ENCODE results near the gene GPR107. TPM values are rescaled to one million over a fixed set of nuclear protein-coding genes. Genes with fewer than 3 reads are reported as not detected.

The GPR107 gene
- total RNA-seq, 4 donors from 2014 or later = 24.6 to 41.8 (median 34.1) TPM

DNA sequence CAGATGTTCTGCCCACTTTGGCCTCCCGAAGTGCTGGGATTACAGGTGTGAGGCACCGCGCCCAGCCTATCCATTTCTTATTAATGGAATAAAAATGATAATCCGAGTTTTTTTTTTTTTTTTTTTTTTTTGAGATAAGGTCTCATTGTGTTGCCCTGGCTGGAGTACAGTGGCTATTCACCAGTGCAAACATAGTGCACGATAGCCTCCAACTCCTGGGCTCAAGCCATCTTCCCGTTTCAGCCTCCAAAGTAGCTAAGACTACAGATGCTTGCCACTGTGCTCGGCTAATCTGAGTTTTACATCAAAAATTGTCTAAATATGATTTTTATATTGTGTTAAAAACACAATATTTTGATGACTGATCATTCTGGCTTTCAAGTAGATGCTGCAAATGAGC lies 6.6 kb downstream of the GPR107 start:
- TF ChIP-seq EP300 (IDR thresholded peaks at IDR 0.05) (no peak), POLR2A (IDR thresholded peaks at IDR 0.05) (no peak), POLR2AphosphoS5 (IDR thresholded peaks at IDR 0.05) (no peak)
- TF ChIP-seq, protein P1, sequence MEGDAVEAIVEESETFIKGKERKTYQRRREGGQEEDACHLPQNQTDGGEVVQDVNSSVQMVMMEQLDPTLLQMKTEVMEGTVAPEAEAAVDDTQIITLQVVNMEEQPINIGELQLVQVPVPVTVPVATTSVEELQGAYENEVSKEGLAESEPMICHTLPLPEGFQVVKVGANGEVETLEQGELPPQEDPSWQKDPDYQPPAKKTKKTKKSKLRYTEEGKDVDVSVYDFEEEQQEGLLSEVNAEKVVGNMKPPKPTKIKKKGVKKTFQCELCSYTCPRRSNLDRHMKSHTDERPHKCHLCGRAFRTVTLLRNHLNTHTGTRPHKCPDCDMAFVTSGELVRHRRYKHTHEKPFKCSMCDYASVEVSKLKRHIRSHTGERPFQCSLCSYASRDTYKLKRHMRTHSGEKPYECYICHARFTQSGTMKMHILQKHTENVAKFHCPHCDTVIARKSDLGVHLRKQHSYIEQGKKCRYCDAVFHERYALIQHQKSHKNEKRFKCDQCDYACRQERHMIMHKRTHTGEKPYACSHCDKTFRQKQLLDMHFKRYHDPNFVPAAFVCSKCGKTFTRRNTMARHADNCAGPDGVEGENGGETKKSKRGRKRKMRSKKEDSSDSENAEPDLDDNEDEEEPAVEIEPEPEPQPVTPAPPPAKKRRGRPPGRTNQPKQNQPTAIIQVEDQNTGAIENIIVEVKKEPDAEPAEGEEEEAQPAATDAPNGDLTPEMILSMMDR (IDR thresholded peaks at IDR 0.05) = no peak
- H3K4me3 ChIP-seq = no peak overlapping the region
- WGBS = 84% methylated on average over 7 of the region's 7 CpGs
- DNase-seq (ENCODE audit: low spot score in 2 of 2) = no peak
- H3K4me1 ChIP-seq = peaks cover 4% of the 10 kb centered on the region
- H3K27ac ChIP-seq = no peak overlapping the region
- H3K36me3 ChIP-seq = peaks cover 5% of the 10 kb centered on the region
- no peaks in the 10 kb centered on the region for H3K9me3 ChIP-seq
- H3K27me3 ChIP-seq = no peaks in the 10 kb centered on the region

DNA sequence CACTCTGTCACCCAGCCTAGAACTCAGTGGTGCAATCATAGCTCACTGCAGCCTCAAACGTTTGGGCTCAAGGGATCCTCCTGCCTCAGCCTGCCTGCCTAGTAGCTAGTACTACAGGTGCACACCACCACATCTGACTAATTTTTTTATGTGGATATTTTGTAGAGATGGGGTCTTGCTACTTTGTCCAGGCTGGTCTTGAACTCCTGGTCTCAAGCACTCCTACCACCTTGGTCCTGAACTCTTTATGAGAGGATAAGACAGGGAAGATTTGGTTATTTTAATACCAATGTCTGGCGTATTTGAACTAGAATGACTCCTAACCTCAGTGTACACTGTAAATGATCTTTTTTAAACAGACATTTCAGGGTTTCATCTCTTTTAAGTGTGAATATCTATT lies 9.0 kb downstream of the GPR107 start:
- Histone ChIP-seq H3K36me3 (peaks cover 5% of the 10 kb centered on the region), H3K4me3 (no peak overlapping the region), H3K4me1 (no peaks in the 10 kb centered on the region), H3K27me3 (no peaks in the 10 kb centered on the region), H3K27ac (no peak overlapping the region), H3K9me3 (no peaks in the 10 kb centered on the region)
- TF ChIP-seq, protein P1 (IDR thresholded peaks at IDR 0.05) = no peak
- TF ChIP-seq POLR2AphosphoS5 (IDR thresholded peaks at IDR 0.05) = no peak
- TF ChIP-seq EP300 (IDR thresholded peaks at IDR 0.05) = no peak
- no peak for TF ChIP-seq POLR2A (IDR thresholded peaks at IDR 0.05)
- WGBS = 71% methylated on average over 2 of the region's 2 CpGs
- no peak for DNase-seq (ENCODE audit: low spot score in 2 of 2)

DNA sequence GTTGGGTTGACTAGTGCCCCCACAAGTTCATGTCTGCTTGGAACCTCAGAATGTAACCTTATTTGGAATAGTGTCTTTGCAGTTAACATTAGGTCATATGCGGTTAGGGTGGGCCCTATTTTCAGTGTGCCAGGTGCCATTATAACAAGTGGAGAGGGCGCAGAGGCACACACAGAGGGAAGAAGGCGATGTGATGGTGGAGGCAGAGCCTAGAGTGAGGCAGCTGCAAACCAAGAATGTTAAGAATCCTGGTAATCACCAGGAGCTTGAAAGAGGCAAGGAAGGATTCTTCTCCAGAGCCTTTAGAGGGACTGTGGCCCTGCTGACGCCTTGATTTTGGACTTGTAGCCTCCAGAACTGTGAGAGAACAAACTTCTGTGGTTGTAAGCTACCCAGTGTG lies 10.9 kb downstream of the GPR107 start:
- Histone ChIP-seq H3K4me3 (no peak overlapping the region), H3K9me3 (no peaks in the 10 kb centered on the region), H3K4me1 (peaks cover 10% of the 10 kb centered on the region), H3K27me3 (no peaks in the 10 kb centered on the region), H3K27ac (no peak overlapping the region), H3K36me3 (no peaks in the 10 kb centered on the region)
- DNase-seq (ENCODE audit: low spot score in 2 of 2) = no peak
- 94% methylated on average over 4 of the region's 4 CpGs for WGBS
- TF ChIP-seq EP300 (IDR thresholded peaks at IDR 0.05) (no peak), POLR2AphosphoS5 (IDR thresholded peaks at IDR 0.05) (no peak), POLR2A (IDR thresholded peaks at IDR 0.05) (no peak)

DNA sequence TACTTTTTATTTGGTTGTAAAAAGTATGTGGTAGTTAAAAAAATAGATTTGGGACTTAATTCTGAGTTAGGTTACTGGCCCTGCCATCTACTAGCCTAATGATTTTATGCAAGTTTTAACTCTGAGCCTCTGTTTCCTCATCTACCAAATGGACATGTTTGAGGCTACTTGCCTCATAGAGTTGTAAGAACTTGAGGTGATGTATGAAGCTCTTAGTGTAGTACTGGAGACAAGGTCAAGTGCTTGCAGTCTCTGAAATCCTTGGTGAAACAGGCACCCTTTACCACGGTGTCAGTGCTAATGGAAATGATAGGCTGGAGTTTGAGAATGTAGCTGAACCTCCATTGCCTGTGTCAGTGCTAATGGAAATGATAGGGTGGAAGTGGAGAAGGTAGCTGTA lies 15.3 kb downstream of the GPR107 start:
- TF ChIP-seq POLR2A (IDR thresholded peaks at IDR 0.05) = no peak
- TF ChIP-seq EP300 (IDR thresholded peaks at IDR 0.05) = no peak
- TF ChIP-seq, protein P1 (IDR thresholded peaks at IDR 0.05) = no peak
- TF ChIP-seq POLR2AphosphoS5 (IDR thresholded peaks at IDR 0.05) = no peak
- Histone ChIP-seq H3K4me1 (peaks cover 22% of the 10 kb centered on the region), H3K36me3 (no peaks in the 10 kb centered on the region), H3K9me3 (no peaks in the 10 kb centered on the region), H3K4me3 (no peak overlapping the region), H3K27me3 (no peaks in the 10 kb centered on the region), H3K27ac (peak overlapping the region; percentile 12)
- 88% methylated on average over 1 of the region's 1 CpG for WGBS
- DNase-seq (ENCODE audit: low spot score in 2 of 2) = no peak

DNA sequence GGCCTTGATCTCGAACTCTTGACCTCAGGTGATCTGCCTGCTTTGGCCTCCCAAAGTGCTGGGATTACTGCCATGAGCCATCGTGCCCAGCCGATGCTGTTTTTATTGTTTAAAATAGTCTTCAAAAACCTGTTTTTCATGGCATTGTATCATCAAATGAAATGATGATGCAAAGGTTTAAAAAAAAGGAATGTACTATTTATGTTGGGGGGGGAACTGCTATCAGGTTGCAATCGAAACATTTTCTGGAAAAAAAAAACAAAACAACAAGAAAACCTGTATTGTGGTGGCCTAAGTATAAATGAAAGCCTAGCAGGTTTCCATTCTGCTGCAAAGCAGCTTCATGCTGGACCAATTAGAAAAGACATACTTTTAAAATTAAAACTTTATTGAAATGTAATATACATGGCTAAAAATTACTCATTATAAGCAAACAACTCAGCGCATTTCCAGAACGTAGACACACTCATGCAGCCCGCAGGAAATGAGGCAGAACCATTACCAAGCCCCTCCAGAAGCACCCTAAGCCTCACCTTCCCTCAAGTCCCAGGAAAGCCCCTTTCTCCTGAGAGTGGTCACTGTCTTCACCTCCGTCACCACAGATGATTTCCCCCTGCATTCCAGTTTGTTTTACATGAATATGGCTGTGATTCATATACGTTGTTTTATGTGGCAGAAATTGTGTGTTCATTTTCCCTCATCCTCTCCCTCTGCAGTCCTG lies 19.0 kb downstream of the GPR107 start:
- H3K27me3 ChIP-seq = no peaks in the 10 kb centered on the region
- no peak overlapping the region for H3K27ac ChIP-seq
- H3K36me3 ChIP-seq = peaks cover 18% of the 10 kb centered on the region
- 81% methylated on average over 9 of the region's 9 CpGs for WGBS
- no peaks in the 10 kb centered on the region for H3K9me3 ChIP-seq
- no peak for DNase-seq (ENCODE audit: low spot score in 2 of 2)
- peaks cover 32% of the 10 kb centered on the region for H3K4me1 ChIP-seq
- no peak for TF ChIP-seq POLR2AphosphoS5 (IDR thresholded peaks at IDR 0.05)
- TF ChIP-seq, protein P1 (IDR thresholded peaks at IDR 0.05) = no peak
- no peak for TF ChIP-seq EP300 (IDR thresholded peaks at IDR 0.05)
- TF ChIP-seq POLR2A (IDR thresholded peaks at IDR 0.05) = no peak
- H3K4me3 ChIP-seq = no peak overlapping the region

Data from suprapubic skin (tissue), 4 donors.